Trophoblast cell (in vitro differentiated cells and primary cell): ENCODE results near the gene SSBP3.

Source experiments
- DNase-seq, 2 donors: peaks; one replicate each; pipeline ENCODE4 v3.0.0-alpha.2; 2016
- H2AFZ ChIP-seq: 2 replicates; pipeline ENCODE4 v1.6.1; 2013; ENCODE audit warnings: low read length, moderate library complexity, mild to moderate bottlenecking; ENCODE audit not compliant: insufficient read depth, poor library complexity
- H2AK5ac ChIP-seq: 2 replicates; pipeline ENCODE4 v1.6.1; 2013; ENCODE audit warnings: mild to moderate bottlenecking, low read length
- H2BK120ac ChIP-seq: 2 replicates; pipeline ENCODE4 v1.6.1; 2013; ENCODE audit warnings: low read length, mild to moderate bottlenecking, moderate library complexity; ENCODE audit not compliant: insufficient read depth, poor library complexity
- H2BK12ac ChIP-seq: 2 replicates; pipeline ENCODE4 v1.6.1; 2013; ENCODE audit warnings: mild to moderate bottlenecking, low read length, moderate library complexity
- H2BK5ac ChIP-seq: 2 replicates; pipeline ENCODE4 v1.6.1; 2013; ENCODE audit warnings: low read length, low read depth, moderate library complexity, mild to moderate bottlenecking; ENCODE audit not compliant: poor library complexity
- H3K14ac ChIP-seq: 2 replicates; pipeline ENCODE4 v1.6.1; 2013; ENCODE audit warnings: mild to moderate bottlenecking, low read length
- H3K18ac ChIP-seq: 2 replicates; pipeline ENCODE4 v1.6.1; 2013; ENCODE audit warnings: mild to moderate bottlenecking, low read length
- H3K23ac ChIP-seq: 2 replicates; pipeline ENCODE4 v1.6.1; 2013; ENCODE audit warnings: low read length
- H3K27ac ChIP-seq: 2 replicates; pipeline ENCODE4 v1.5.1; 2013; ENCODE audit warnings: low read depth, mild to moderate bottlenecking, inconsistent platforms, low read length, moderate library complexity
- H3K27me3 ChIP-seq: 2 replicates; pipeline ENCODE4 v1.6.1; 2013; ENCODE audit warnings: inconsistent platforms, mild to moderate bottlenecking, low read length, moderate library complexity; ENCODE audit not compliant: insufficient read depth
- H3K36me3 ChIP-seq, 2 experiments: 1 replicate in 1 of 2; 2 replicates in 1 of 2; pipeline ENCODE4 v1.6.1; 2013; ENCODE audit warnings: low read length in 2 of 2, mild to moderate bottlenecking in 2 of 2, moderate library complexity in 1 of 2; ENCODE audit not compliant: insufficient read depth in 2 of 2, control insufficient read depth in 1 of 2
- H3K4ac ChIP-seq: 2 replicates; pipeline ENCODE4 v1.6.1; 2013; ENCODE audit warnings: low read depth, mild to moderate bottlenecking, low read length, moderate library complexity
- H3K4me1 ChIP-seq, 2 experiments: 1 replicate in 1 of 2; 2 replicates in 1 of 2; pipeline ENCODE4 v1.6.1; 2013; ENCODE audit warnings: low read length in 2 of 2, mild to moderate bottlenecking in 2 of 2, moderate library complexity in 1 of 2; ENCODE audit not compliant: insufficient read depth in 2 of 2, control insufficient read depth in 1 of 2
- H3K4me2 ChIP-seq: 2 replicates; pipeline ENCODE4 v1.6.1; 2013; ENCODE audit warnings: inconsistent platforms, mild to moderate bottlenecking, low read length, moderate library complexity
- H3K4me3 ChIP-seq: 2 replicates; pipeline ENCODE4 v1.5.1; 2013; ENCODE audit warnings: mild to moderate bottlenecking, low read depth, low read length, inconsistent platforms
- H3K79me1 ChIP-seq: one replicate; pipeline ENCODE4 v1.6.1; 2013; ENCODE audit warnings: low read length
- H3K79me2 ChIP-seq: 2 replicates; pipeline ENCODE4 v1.6.1; 2013; ENCODE audit warnings: low read length, mild to moderate bottlenecking; ENCODE audit not compliant: control insufficient read depth, insufficient read depth, poor library complexity
- H3K9ac ChIP-seq: 2 replicates; pipeline ENCODE4 v1.6.1; 2013; ENCODE audit warnings: mild to moderate bottlenecking, low read length
- H3K9me3 ChIP-seq: 2 replicates; pipeline ENCODE4 v1.6.1; 2013; ENCODE audit warnings: low read depth, mild to moderate bottlenecking, control low read depth, inconsistent platforms, low read length; ENCODE audit not compliant: insufficient read depth
- H4K12ac ChIP-seq: 2 replicates; pipeline ENCODE4 v1.6.1; 2013; ENCODE audit warnings: low read depth, mild to moderate bottlenecking, low read length, moderate library complexity
- H4K8ac ChIP-seq: 2 replicates; pipeline ENCODE4 v1.6.1; 2013; ENCODE audit warnings: low read depth, mild to moderate bottlenecking, low read length, moderate library complexity
- H4K91ac ChIP-seq: one replicate; pipeline ENCODE4 v1.6.1; 2013; ENCODE audit warnings: low read depth, mild to moderate bottlenecking, low read length, moderate library complexity
- WGBS: extraction: QIAGEN DNeasy Blood & Tissue Kit; methylation state at CpG from one replicate; pipeline ENCODE4 v1.1.7; 2013; ENCODE audit warnings: missing lambda C conversion rate; ENCODE audit not compliant: insufficient read length, insufficient coverage; ENCODE audit errors: extremely low coverage; 5-methylcytosine and 5-hydroxymethylcytosine counted together

The SSBP3 gene

DNA sequence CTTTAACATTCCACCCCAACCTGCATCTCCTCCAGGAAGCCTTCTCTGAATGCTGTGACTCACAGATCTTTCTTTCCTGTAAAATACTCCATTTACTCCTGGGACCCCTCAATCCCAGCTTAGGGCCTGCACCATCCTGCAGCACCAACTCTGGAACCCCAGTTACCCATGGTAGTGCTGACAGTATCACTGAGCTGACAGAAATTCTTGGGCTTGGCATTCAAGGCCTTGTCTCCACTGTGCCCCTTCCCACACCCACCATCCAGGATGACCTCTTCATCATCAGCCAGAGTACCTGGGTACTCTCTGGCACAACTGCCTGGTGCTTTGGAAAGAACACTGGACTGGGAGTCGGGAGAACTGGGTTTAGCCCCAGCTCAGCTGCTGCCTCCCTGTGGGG, 214.7 kb downstream of the SSBP3 start:
- WGBS: no CpG with 5 or more reads among the region's 1 CpG

DNA sequence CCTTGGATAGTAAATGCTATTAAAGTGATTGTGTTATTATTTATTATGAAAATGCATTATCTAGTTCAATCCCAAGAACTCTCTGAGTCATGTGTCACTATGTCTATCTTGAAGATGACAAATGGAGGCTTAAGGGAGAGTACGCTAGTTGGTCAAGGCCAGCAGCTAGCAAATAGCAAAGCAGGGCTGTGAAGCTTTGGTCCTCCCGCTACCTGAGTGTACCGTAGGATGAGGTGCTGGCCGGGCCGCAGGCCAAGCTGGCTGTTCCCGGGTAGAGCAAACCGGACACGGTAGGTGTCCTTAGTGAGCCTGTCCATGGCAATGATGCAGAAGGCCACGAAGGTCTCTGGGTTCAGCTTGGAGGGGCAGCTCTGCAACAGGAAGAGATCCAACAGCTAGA, 215.7 kb downstream of the SSBP3 start:
- no peak overlapping the region for H2BK120ac ChIP-seq
- DNase-seq: no peak
- no peaks in the 10 kb centered on the region for H3K4me1 ChIP-seq
- no CpG with 5 or more reads among the region's 9 CpGs for whole genome bisulfite sequencing
- H3K79me1 ChIP-seq: no peaks in the 10 kb centered on the region
- no peaks in the 10 kb centered on the region for H3K27me3 ChIP-seq
- no peak overlapping the region for H3K27ac ChIP-seq
- H3K9me3 ChIP-seq: peaks cover under 1% of the 10 kb centered on the region
- no peak overlapping the region for H4K8ac ChIP-seq
- H3K4me3 ChIP-seq: no peak overlapping the region
- H3K36me3 ChIP-seq: no peaks in the 10 kb centered on the region
- no peak overlapping the region for H3K18ac ChIP-seq
- H3K4me2 ChIP-seq: no peak overlapping the region
- no peak overlapping the region for H2BK5ac ChIP-seq
- H3K79me2 ChIP-seq: no peaks in the 10 kb centered on the region
- H4K12ac ChIP-seq: no peak overlapping the region
- no peak overlapping the region for H2AK5ac ChIP-seq
- H2AFZ ChIP-seq: no peak overlapping the region
- H2BK12ac ChIP-seq: no peak overlapping the region
- H3K23ac ChIP-seq: no peak overlapping the region
- H4K91ac ChIP-seq: no peak overlapping the region
- no peak overlapping the region for H3K4ac ChIP-seq
- no peak overlapping the region for H3K9ac ChIP-seq
- no peak overlapping the region for H3K14ac ChIP-seq

More for the DNA sequence above, 214.7 kb downstream of the SSBP3 start:
- Histone ChIP-seq H4K91ac (no peak overlapping the region), H3K79me1 (no peaks in the 10 kb centered on the region), H3K27me3 (no peaks in the 10 kb centered on the region), H3K79me2 (no peaks in the 10 kb centered on the region), H3K36me3 (no peaks in the 10 kb centered on the region), H3K27ac (no peak overlapping the region), H3K4me1 (no peaks in the 10 kb centered on the region), H3K9me3 (no peaks in the 10 kb centered on the region), H2BK12ac (no peak overlapping the region), H3K4ac (no peak overlapping the region), H3K4me2 (no peak overlapping the region), H3K18ac (no peak overlapping the region), H2BK5ac (no peak overlapping the region), H3K14ac (no peak overlapping the region), H2AFZ (no peak overlapping the region), H3K4me3 (no peak overlapping the region), H2BK120ac (no peak overlapping the region), H4K12ac (no peak overlapping the region), H2AK5ac (no peak overlapping the region), H3K9ac (no peak overlapping the region), H3K23ac (no peak overlapping the region), H4K8ac (no peak overlapping the region)
- DNase-seq: no peak

DNA sequence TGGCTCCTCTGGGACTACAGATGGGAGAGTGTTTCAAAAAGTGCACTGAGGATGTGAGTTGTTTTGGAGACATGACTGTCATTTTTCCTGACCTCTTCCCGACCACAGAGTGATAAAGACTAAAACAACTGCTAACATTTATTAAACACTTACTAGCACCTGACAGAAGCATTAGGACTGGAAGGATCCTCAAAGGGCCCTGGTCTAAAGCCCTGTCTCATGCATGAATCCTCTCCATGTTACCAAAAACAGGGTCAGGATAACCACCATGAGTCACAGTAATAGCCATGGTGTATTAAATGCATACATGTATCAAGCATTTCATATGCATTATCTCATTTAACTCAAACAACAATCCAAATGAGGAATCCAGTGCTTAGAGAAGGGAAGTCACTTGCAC, 217.9 kb downstream of the SSBP3 start:
- H3K79me1 ChIP-seq: no peaks in the 10 kb centered on the region
- WGBS: no CpG with 5 or more reads among the region's 1 CpG
- H2AK5ac ChIP-seq: no peak overlapping the region
- H3K14ac ChIP-seq: no peak overlapping the region
- H3K27me3 ChIP-seq: no peaks in the 10 kb centered on the region
- H4K91ac ChIP-seq: no peak overlapping the region
- no peak overlapping the region for H4K12ac ChIP-seq
- no peak overlapping the region for H2BK5ac ChIP-seq
- H3K4ac ChIP-seq: no peak overlapping the region
- H3K9me3 ChIP-seq: peaks cover 3% of the 10 kb centered on the region
- no peak overlapping the region for H3K18ac ChIP-seq
- H3K9ac ChIP-seq: no peak overlapping the region
- no peak overlapping the region for H3K4me3 ChIP-seq
- H3K27ac ChIP-seq: no peak overlapping the region
- no peak overlapping the region for H3K4me2 ChIP-seq
- no peaks in the 10 kb centered on the region for H3K4me1 ChIP-seq
- H3K79me2 ChIP-seq: no peaks in the 10 kb centered on the region
- no peak overlapping the region for H3K23ac ChIP-seq
- H2BK12ac ChIP-seq: no peak overlapping the region
- H2AFZ ChIP-seq: no peak overlapping the region
- H4K8ac ChIP-seq: no peak overlapping the region
- DNase-seq: no peak
- no peak overlapping the region for H2BK120ac ChIP-seq
- H3K36me3 ChIP-seq: no peaks in the 10 kb centered on the region

DNA sequence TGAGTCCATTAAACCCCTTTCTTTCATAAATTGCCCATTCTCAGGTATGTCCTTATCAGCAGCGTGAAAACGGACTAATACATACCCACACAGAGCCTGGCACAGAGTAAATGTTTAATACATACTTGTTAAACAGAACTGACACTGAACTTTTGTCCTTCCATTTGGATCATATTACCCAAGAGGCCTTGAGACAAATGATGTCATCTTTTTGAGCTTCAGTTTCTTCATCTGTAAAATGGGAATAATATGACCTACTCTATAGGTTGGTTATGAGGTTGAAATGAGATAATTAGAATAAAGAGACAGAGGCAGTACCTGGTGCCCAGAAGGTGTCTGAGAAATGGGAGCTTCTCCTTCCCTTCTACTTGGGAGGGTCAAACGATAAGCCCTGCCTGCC, 220.1 kb downstream of the SSBP3 start:
- Histone ChIP-seq H4K91ac (no peak overlapping the region), H3K4ac (no peak overlapping the region), H4K12ac (no peak overlapping the region), H3K23ac (no peak overlapping the region), H3K4me1 (no peaks in the 10 kb centered on the region), H3K79me2 (no peaks in the 10 kb centered on the region), H4K8ac (no peak overlapping the region), H3K27me3 (no peaks in the 10 kb centered on the region), H2AK5ac (no peak overlapping the region), H3K27ac (no peak overlapping the region), H3K79me1 (no peaks in the 10 kb centered on the region), H2AFZ (no peak overlapping the region), H2BK5ac (no peak overlapping the region), H3K36me3 (no peaks in the 10 kb centered on the region), H3K4me3 (no peak overlapping the region), H2BK120ac (no peak overlapping the region), H3K9ac (no peak overlapping the region), H2BK12ac (no peak overlapping the region), H3K14ac (no peak overlapping the region), H3K18ac (no peak overlapping the region), H3K4me2 (no peak overlapping the region), H3K9me3 (peaks cover 3% of the 10 kb centered on the region)
- no peak for DNase-seq
- no CpG with 5 or more reads among the region's 3 CpGs for WGBS
